LNCAP (cell line): ENCODE data around the gene PTPN1.

Source experiments
- CTCF ChIP-seq: fragments of 450-650 bp; IDR thresholded peaks from 2 replicates; pipeline ENCODE4 v1.5.1; 2017; ENCODE audit warnings: mild to moderate bottlenecking

The PTPN1 gene

GRCh38 chr20:50582591-50583234 is 72.5 kb downstream of the PTPN1 start:
- TF ChIP-seq CTCF, result no peak

- TF ChIP-seq CTCF, result no peak
These were observed 73.4 kb downstream of the PTPN1 start for GRCh38 chr20:50583442-50584150.

GRCh38 chr20:50584687-50585086 is 74.5 kb downstream of the PTPN1 start:
- no peak for TF ChIP-seq CTCF

- TF ChIP-seq CTCF, result no peak
These were observed 75.0 kb downstream of the PTPN1 start for GRCh38 chr20:50585214-50585613.

GRCh38 chr20:50585678-50586077 is 75.5 kb downstream of the PTPN1 start:
- no peak for TF ChIP-seq CTCF

- no peak for TF ChIP-seq CTCF
These were observed 76.5 kb downstream of the PTPN1 start for GRCh38 chr20:50586531-50587232.

GRCh38 chr20:50587291-50587961 is 77.2 kb downstream of the PTPN1 start:
- no peak for TF ChIP-seq CTCF
